ENCODE data around the gene PEAK1.

PEAK1 gene

GRCh38 chr15:77067691-77068367 lies 352.1 kb downstream of the PEAK1 start:
- no peak for DNase-seq (ENCODE audit: low read depth in 3 of 3)

GRCh38 chr15:77066971-77067690 lies 352.8 kb downstream of the PEAK1 start:
- DNase-seq (ENCODE audit: low read depth in 3 of 3): no peak

GRCh38 chr15:77064539-77065308 lies 355.2 kb downstream of the PEAK1 start:
- no peak for DNase-seq (ENCODE audit: low read depth in 3 of 3)

GRCh38 chr15:77064063-77064462 lies 355.8 kb downstream of the PEAK1 start:
- DNase-seq (ENCODE audit: low read depth in 3 of 3): no peak

GRCh38 chr15:77063249-77063648 lies 356.7 kb downstream of the PEAK1 start:
- no peak for DNase-seq (ENCODE audit: low read depth in 3 of 3)

- no peak for DNase-seq (ENCODE audit: low read depth in 3 of 3)
Observed at GRCh38 chr15:77060546-77060945, 359.4 kb downstream of the PEAK1 start.

- no peak for DNase-seq (ENCODE audit: low read depth in 3 of 3)
Observed at GRCh38 chr15:77059786-77060361, 360.0 kb downstream of the PEAK1 start.

GRCh38 chr15:77058468-77058867 lies 361.4 kb downstream of the PEAK1 start:
- no peak for DNase-seq (ENCODE audit: low read depth in 3 of 3)

GRCh38 chr15:77057685-77058084 lies 362.2 kb downstream of the PEAK1 start:
- no peak for DNase-seq (ENCODE audit: low read depth in 3 of 3)

- DNase-seq (ENCODE audit: low read depth in 3 of 3): no peak
Observed at GRCh38 chr15:77057072-77057471, 362.8 kb downstream of the PEAK1 start.

GRCh38 chr15:77053709-77054108 lies 366.2 kb downstream of the PEAK1 start:
- DNase-seq (ENCODE audit: low read depth in 3 of 3): no peak

GRCh38 chr15:77052556-77052955 lies 367.3 kb downstream of the PEAK1 start:
- no peak for DNase-seq (ENCODE audit: low read depth in 3 of 3)
